B cell (primary cell): ENCODE results near the gene RGS9BP. TPM values are rescaled to one million over a fixed set of nuclear protein-coding genes. Genes with fewer than 3 reads are reported as not detected.

Experiments
- ATAC-seq: fragments of 200-7000 bp; cut with Tn5 transposase; one replicate; pipeline ENCODE4 v1.10.0; 2021; ENCODE audit warnings: low read depth, mild to moderate bottlenecking, moderate number of reproducible peaks, moderate library complexity
- CTCF ChIA-PET: fragments of 350-600 bp; sonication (Branson Sonifier 250); formaldehyde crosslinking; loops from one replicate; lab custom pipeline; 2021; ENCODE audit warnings: antibody characterized with exemption, inconsistent platforms; lab: Charles Lee
- POLR2A ChIA-PET: fragments of 350-600 bp; sonication (Branson Sonifier 250); formaldehyde crosslinking; loops from one replicate; lab custom pipeline; 2021; ENCODE audit warnings: antibody characterized with exemption; lab: Charles Lee
- DNase-seq: peaks from one replicate; pipeline ENCODE4 v3.0.0; 2013
- H2AFZ ChIP-seq: 2 replicates; pipeline ENCODE4 v1.6.1; 2012; ENCODE audit warnings: mild to moderate bottlenecking, low read depth, low read length; ENCODE audit not compliant: insufficient read depth, poor library complexity, severe bottlenecking
- H3K27ac ChIP-seq, 2 donors: 1 replicate in 1 of 2; 2 replicates in 1 of 2; pipeline ENCODE4 v1.5.1; 2012 to 2013; ENCODE audit warnings: low read length in 2 of 2, mild to moderate bottlenecking in 2 of 2, moderate library complexity in 1 of 2
- H3K27me3 ChIP-seq, 4 experiments: fragments of 200-600 bp in 1 of 4; sonication (generic) in 1 of 4; replicated peaks in 1 of 4; 1 replicate in 2 of 4; 2 replicates in 2 of 4; pipeline versions ENCODE4 v1.6.1 to v1.7.0; 2013 to 2016; ENCODE audit warnings: low read length in 3 of 4, mild to moderate bottlenecking in 2 of 4, mixed read lengths in 1 of 4, moderate library complexity in 1 of 4; ENCODE audit not compliant: insufficient read depth in 4 of 4, control insufficient read depth in 3 of 4; ENCODE audit errors: control extremely low read depth in 1 of 4
- H3K36me3 ChIP-seq, 2 experiments: replicated peaks in 1 of 2; 1 replicate in 1 of 2; 2 replicates in 1 of 2; pipeline versions ENCODE4 v1.6.1 to v1.7.1; 2013; ENCODE audit warnings: low read length in 1 of 2; ENCODE audit not compliant: insufficient read depth in 2 of 2, control insufficient read depth in 1 of 2; ENCODE audit errors: control extremely low read depth in 1 of 2, extremely low read depth in 1 of 2
- H3K4me1 ChIP-seq, 2 donors: fragments of 200-600 bp in 1 of 2; sonication (generic) in 1 of 2; 1 replicate in 1 of 2; 2 replicates in 1 of 2; pipeline versions ENCODE4 v1.5.1 to v1.6.1; 2013 to 2017; ENCODE audit warnings: low read length in 2 of 2; ENCODE audit not compliant: control insufficient read depth in 2 of 2, insufficient read depth in 2 of 2
- H3K4me2 ChIP-seq: replicated peaks from 2 replicates; pipeline ENCODE3; 2012; ENCODE audit warnings: mild to moderate bottlenecking, low read depth, low read length; ENCODE audit not compliant: poor library complexity, severe bottlenecking
- H3K4me3 ChIP-seq, 5 experiments: fragments of 200-600 bp in 1 of 5; sonication (generic) in 1 of 5; 1 replicate in 3 of 5; 2 replicates in 2 of 5; pipeline versions ENCODE4 v1.5.1 to v1.7.0; 2011 to 2016; ENCODE audit warnings: low read length in 4 of 5, mild to moderate bottlenecking in 4 of 5, low read depth in 2 of 5, control low read depth in 1 of 5, moderate library complexity in 1 of 5; ENCODE audit not compliant: insufficient read depth in 1 of 5; ENCODE audit errors: control extremely low read depth in 1 of 5, extremely low read depth in 1 of 5
- H3K79me2 ChIP-seq: fragments of 200-600 bp; sonication (generic); one replicate; pipeline ENCODE4 v1.6.0; 2016; ENCODE audit warnings: low read length; ENCODE audit not compliant: control insufficient read depth, insufficient read depth
- H3K9ac ChIP-seq: fragments of 200-600 bp; sonication (generic); 2 replicates; pipeline ENCODE4 v1.6.1; 2017; ENCODE audit warnings: mild to moderate bottlenecking, low read length, moderate library complexity
- H3K9me3 ChIP-seq, 3 donors: one replicate each; pipeline versions ENCODE4 v1.6.1 to v1.7.1; 2013; ENCODE audit warnings: low read length in 2 of 3; ENCODE audit not compliant: control insufficient read depth in 2 of 3, insufficient read depth in 1 of 3; ENCODE audit errors: control extremely low read depth in 1 of 3
- H4K20me1 ChIP-seq: 2 replicates; pipeline ENCODE4 v1.6.0; 2012; ENCODE audit warnings: mild to moderate bottlenecking, low read length; ENCODE audit not compliant: insufficient read depth, control insufficient read depth, poor library complexity, severe bottlenecking
- H3K27ac Mint-ChIP-seq: one replicate; pipeline ENCODE4 v1.8.0; 2021; ENCODE audit warnings: mixed read lengths
- H3K27me3 Mint-ChIP-seq: one replicate; pipeline ENCODE4 v1.8.0; 2021; ENCODE audit warnings: mixed read lengths
- H3K4me1 Mint-ChIP-seq: one replicate; pipeline ENCODE4 v1.8.0; 2021; ENCODE audit warnings: mixed read lengths
- H3K4me3 Mint-ChIP-seq: one replicate; pipeline ENCODE4 v1.8.0; 2021; ENCODE audit warnings: mixed read lengths
- H3K9me3 Mint-ChIP-seq: one replicate; pipeline ENCODE4 v1.8.0; 2022; ENCODE audit warnings: mixed read lengths; ENCODE audit not compliant: insufficient read depth
- EZH2 ChIP-seq: IDR thresholded peaks from 2 replicates; pipeline ENCODE4 v1.6.1; 2012; ENCODE audit warnings: borderline replicate concordance, low read depth, mild to moderate bottlenecking, moderate library complexity, low read length; ENCODE audit not compliant: insufficient read depth, poor library complexity, severe bottlenecking
- WGBS: methylation state at CpG from one replicate; pipeline ENCODE4 v1.1.5; 2013; ENCODE audit warnings: missing lambda C conversion rate; ENCODE audit not compliant: insufficient coverage; 5-methylcytosine and 5-hydroxymethylcytosine counted together
- intact Hi-C: fragments of 100-400 bp; cut with micrococcal nuclease; formaldehyde crosslinking; loops from one replicate; pipeline ENCODE4 v1.10.0; 2022
- polyA plus RNA-seq: library from polyadenylated mRNA; depleted of rRNA; stranded (reverse); fragments of >200 nt; gene quantifications from 2 replicates; pipeline ENCODE4 v1.2.3, GENCODE V29; 2012
- total RNA-seq, 2 donors: library from RNA; stranded (reverse); fragments of 120-200 nt in 1 of 2; gene quantifications; 1 replicate in 1 of 2; 2 replicates in 1 of 2; pipeline versions ENCODE4 v1.2.3 to v1.2.4, GENCODE V29; 2013 to 2022
- TF ChIP-seq, protein P1 (sequence below): fragments of 200-600 bp; IDR thresholded peaks from one replicate; pipeline ENCODE4 v1.8.0; 2022; ENCODE audit warnings: antibody characterized with exemption, mild to moderate bottlenecking

RGS9BP gene
- total and polyA plus RNA-seq, 2 donors (not counting 1 experiment from before 2014, with no cell fraction given), result 0.03 to 0.25 TPM

DNA sequence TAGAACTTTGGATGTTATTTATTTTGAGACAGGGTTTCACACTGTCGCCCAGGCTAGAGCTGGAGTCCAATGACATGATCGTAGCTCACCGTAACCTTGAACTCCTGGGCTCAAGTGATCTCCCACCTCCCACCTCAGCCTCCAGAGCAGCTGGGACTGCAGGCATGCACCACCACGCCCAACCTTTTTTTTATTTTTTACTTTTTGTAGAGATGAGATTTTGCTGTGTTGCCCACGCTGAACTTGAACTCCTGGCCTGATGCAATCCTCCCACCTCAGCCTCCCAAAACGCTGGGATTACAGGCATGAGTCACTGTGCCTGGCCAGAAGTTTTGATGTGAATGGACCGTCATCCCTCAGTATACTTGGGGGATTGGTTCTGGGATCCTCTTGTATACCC, 14.3 kb upstream of the RGS9BP start:
- POLR2A ChIA-PET, result no interaction called here
- Histone ChIP-seq H3K27ac (no peak overlapping the region), H3K27me3 (no peaks in the 10 kb centered on the region), H3K4me3 (no peak overlapping the region), H3K4me2 (no peak overlapping the region), H4K20me1 (peaks cover 17% of the 10 kb centered on the region), H3K79me2 (peaks cover 31% of the 10 kb centered on the region), H3K36me3 (peaks cover 1 to 13% of the 10 kb centered on the region in 2 experiments), H3K9me3 (no peaks in the 10 kb centered on the region), H3K9ac (no peak overlapping the region), H3K4me1 (peaks cover 0 to 10% of the 10 kb centered on the region in 2 donors), H2AFZ (no peak overlapping the region)
- CTCF ChIA-PET, result no interaction called here
- intact Hi-C loops, result no loop called here
- no peak for ATAC-seq
- 100% methylated on average over 1 of the region's 7 CpGs for WGBS
- TF ChIP-seq, protein P1, sequence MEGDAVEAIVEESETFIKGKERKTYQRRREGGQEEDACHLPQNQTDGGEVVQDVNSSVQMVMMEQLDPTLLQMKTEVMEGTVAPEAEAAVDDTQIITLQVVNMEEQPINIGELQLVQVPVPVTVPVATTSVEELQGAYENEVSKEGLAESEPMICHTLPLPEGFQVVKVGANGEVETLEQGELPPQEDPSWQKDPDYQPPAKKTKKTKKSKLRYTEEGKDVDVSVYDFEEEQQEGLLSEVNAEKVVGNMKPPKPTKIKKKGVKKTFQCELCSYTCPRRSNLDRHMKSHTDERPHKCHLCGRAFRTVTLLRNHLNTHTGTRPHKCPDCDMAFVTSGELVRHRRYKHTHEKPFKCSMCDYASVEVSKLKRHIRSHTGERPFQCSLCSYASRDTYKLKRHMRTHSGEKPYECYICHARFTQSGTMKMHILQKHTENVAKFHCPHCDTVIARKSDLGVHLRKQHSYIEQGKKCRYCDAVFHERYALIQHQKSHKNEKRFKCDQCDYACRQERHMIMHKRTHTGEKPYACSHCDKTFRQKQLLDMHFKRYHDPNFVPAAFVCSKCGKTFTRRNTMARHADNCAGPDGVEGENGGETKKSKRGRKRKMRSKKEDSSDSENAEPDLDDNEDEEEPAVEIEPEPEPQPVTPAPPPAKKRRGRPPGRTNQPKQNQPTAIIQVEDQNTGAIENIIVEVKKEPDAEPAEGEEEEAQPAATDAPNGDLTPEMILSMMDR, result no peak
- no peak for TF ChIP-seq EZH2
- H3K27me3 Mint-ChIP-seq, result no peaks in the 10 kb centered on the region
- DNase-seq, result no peak
- H3K9me3 Mint-ChIP-seq, result no peaks in the 10 kb centered on the region
- no peak overlapping the region for H3K27ac Mint-ChIP-seq
- H3K4me1 Mint-ChIP-seq, result peaks cover 9% of the 10 kb centered on the region
- no peak overlapping the region for H3K4me3 Mint-ChIP-seq

DNA sequence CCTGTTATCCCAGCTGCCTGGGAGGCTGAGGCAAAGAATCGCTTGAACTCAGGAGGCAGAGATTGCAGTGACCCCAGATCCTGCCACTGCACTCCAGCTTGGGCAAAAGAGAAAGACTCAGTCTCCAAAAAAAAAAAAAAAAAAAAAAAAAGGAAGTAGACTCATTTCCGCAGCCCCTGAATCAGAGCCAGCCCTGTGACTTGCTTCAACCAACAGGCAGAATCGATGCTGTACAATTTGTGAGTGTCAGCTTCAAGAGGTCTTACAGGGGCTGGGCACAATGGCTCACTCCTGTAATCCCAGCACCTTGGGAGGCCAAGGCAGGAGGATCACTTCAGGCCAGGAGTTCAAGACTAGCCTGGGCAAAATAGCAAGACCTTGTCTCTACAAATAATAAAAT, 13.5 kb upstream of the RGS9BP start:
- WGBS, result 0% methylated on average over 1 of the region's 3 CpGs
- H3K4me1 Mint-ChIP-seq, result peaks cover 9% of the 10 kb centered on the region
- DNase-seq (peak; percentile 39), ATAC-seq (no peak)
- TF ChIP-seq, protein P1, result no peak
- TF ChIP-seq EZH2, result no peak
- Histone ChIP-seq H4K20me1 (peaks cover 21% of the 10 kb centered on the region), H3K4me3 (no peak overlapping the region), H3K27ac (no peak overlapping the region), H3K36me3 (peaks cover 1 to 10% of the 10 kb centered on the region in 2 experiments), H3K4me1 (peaks cover 0 to 10% of the 10 kb centered on the region in 2 donors), H3K27me3 (no peaks in the 10 kb centered on the region), H3K9ac (no peak overlapping the region), H2AFZ (no peak overlapping the region), H3K4me2 (no peak overlapping the region), H3K9me3 (no peaks in the 10 kb centered on the region), H3K79me2 (peaks cover 39% of the 10 kb centered on the region)
- H3K27me3 Mint-ChIP-seq, result no peaks in the 10 kb centered on the region
- CTCF ChIA-PET, result no interaction called here
- POLR2A ChIA-PET, result no interaction called here
- no peak overlapping the region for H3K27ac Mint-ChIP-seq
- intact Hi-C loops, result no loop called here
- H3K4me3 Mint-ChIP-seq, result no peak overlapping the region
- no peaks in the 10 kb centered on the region for H3K9me3 Mint-ChIP-seq
